ENCODE results near the gene PIMREG.

- TF ChIP-seq CTCF (IDR thresholded peaks at IDR 0.05; ENCODE audit: low read depth, low read length, poor library complexity, severe bottlenecking): no peak
- TF ChIP-seq EZH2phosphoT487 (IDR thresholded peaks at IDR 0.05; ENCODE audit: borderline replicate concordance, low read length): no peak
Observed at GRCh38 chr17:6494239-6494941, 50.1 kb downstream of the PIMREG start.
